PC-3 (cell line): ENCODE results near the gene BCL2L13.

Source experiments
- CTCF ChIP-seq: fragments of 300-600 bp; sonication (generic); conservative IDR thresholded peaks from 2 replicates; pipeline ENCODE4 v1.5.1; 2017; ENCODE audit warnings: antibody characterized with exemption, low read depth, mild to moderate bottlenecking, low read length
- EZH2 ChIP-seq: fragments of 300-600 bp; sonication (generic); IDR thresholded peaks from one replicate; pipeline ENCODE4 v1.6.1; 2017; ENCODE audit warnings: antibody characterized with exemption, mild to moderate bottlenecking, low read length; ENCODE audit not compliant: unreplicated experiment
- EZH2phosphoT487 ChIP-seq: fragments of 300-600 bp; sonication (generic); IDR thresholded peaks from 2 replicates; pipeline ENCODE4 v1.6.1; 2018; ENCODE audit warnings: mild to moderate bottlenecking, antibody characterized with exemption, low read length, borderline replicate concordance

- TF ChIP-seq CTCF (no peak), EZH2 (no peak), EZH2phosphoT487 (no peak)
These were observed 8.9 kb downstream of the BCL2L13 start for GRCh38 chr22:17647452-17647851.
